Stimulated activated CD4-positive, alpha-beta T cell treated with anti-CD3 and anti-CD28 coated beads, Interleukin-2, amount 100 ng/mL, for 48 hours (primary cell): ENCODE results near the gene ADGRG7.

Experiments used
- DNase-seq, 2 donors: peaks; one replicate each; pipeline ENCODE4 v3.0.0-alpha.2; 2020

ADGRG7 gene

GRCh38 chr3:100600181-100601042, 9.0 kb upstream of the ADGRG7 start:
- no peak for DNase-seq

- DNase-seq: no peak
Measured at GRCh38 chr3:100602506-100603444, 6.6 kb upstream of the ADGRG7 start.

DNA sequence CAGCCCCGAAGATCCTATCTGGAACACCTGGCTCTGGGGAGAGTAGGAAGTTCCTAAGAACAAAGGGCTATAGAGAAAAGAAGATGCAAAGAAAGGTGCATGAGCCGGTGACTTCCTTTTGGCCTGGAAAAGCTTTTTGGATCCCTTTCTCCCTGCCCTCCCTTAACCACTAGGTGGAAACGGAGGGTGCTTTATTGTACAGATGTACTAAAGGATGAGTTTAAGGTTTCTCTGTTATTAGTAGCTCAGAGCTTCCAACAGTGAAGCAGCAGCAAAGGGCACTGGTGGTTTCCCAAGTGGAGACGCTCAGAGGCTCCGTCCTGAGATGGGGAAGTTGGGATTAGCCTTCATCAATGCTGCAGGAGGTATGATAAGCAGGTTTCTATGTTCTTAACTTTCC, 5.9 kb upstream of the ADGRG7 start:
- DNase-seq: no peak

- DNase-seq: no peak
Measured at GRCh38 chr3:100605358-100605757, 4.0 kb upstream of the ADGRG7 start.

DNA sequence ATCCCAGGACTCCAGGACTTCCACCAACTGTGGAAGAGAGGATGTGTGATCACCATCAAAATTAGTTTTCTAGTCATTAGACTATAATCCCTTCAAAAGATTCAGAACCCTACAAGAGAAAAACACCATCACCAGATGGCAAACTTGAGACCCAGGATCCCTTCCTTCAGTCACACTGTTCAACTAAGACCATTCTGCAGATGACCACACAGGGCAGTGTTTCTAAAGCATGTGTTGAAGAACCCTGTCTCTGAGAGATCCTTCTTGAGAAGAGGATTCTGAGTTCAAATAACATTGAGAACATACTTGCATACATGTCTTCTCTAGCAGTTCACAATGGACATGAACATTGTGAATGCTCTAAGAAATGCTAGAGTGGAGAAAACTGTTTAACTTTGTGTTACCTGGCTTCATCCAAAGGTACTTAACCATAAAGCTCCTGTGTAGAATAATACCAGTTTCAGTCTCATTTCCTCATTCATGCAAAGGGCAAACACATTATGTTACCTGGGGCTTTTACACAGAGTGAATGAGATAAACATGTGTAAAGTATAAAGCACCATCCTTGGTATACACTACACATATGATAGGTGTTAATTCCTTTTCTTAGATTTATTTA, 2.4 kb upstream of the ADGRG7 start:
- DNase-seq: no peak

DNA sequence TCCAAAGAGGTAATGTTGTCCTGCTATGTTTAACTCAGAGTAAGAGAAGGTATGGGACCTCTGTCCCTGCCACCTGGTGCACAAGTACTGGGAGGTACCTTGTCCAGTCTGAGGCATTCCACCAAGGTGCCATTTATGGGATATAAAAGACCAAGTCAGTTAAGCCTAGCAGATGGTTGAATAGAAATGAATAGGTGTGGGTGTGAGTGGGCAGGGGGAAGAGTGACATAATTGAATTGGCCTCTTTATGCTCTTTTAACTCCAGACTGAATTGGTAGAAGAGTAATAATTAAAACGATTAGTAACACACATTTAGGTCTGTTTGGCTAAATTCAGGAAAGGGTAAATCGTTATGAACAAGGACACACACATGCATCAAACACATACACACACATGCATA, 562 bp downstream of the ADGRG7 start:
- no peak for DNase-seq

DNA sequence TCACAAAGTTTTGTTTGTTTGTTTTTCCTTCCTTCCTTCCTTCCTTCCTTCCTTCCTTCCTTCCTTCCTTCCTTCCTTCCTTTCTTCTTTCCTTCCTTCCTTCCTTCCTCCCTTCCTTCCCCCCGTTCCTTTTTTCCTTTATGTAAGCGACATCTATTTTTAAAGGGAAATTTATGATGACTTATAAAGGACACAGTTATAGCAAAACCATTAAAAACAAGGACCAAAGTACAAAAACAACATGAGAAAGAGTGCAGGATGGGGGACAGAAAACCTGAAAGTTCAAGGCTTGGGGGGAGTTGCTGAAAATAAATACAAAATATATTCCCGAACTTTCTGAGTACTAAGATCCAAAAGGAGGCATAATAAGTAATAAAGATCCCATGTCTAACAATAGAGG, 1.8 kb downstream of the ADGRG7 start:
- DNase-seq: no peak

- DNase-seq: no peak
Measured at GRCh38 chr3:100613721-100614390, 4.5 kb downstream of the ADGRG7 start.

DNA sequence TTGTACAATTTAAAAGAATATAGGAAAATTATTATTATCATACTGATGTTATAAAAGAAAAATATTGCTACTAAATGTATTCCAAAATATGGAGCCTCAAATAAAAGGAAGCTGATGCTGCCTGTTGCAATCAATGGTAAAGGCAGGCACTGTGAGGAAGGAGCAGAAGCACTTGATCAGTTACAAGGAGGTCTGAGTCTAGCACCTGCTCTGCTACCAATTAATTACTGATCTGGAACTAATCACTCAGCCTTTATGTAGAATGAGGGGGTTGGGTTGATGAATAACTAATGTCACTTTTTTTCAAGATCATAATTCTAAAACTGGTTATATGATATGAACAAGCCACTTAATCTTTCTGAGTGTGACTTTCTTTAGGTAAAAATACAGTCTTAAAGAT, 5.5 kb downstream of the ADGRG7 start:
- no peak for DNase-seq

DNA sequence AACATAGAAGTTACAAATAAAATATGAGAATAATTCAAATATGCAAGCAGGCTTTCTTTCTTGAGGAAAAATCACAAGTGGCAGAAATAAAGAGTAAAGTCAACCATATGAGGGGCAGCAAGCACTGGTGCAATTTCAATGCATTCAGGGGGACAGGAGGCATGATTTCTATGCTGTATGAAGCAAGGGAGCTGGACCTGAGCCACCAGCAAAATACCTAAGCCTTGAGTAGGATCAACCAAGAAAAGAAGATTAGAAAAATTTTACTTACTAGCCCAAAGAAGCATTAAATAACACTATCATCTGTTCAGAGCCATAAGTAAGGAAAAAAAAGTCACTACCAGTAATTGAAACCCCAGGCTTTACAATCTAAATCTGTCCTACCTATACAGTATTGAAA, 6.3 kb downstream of the ADGRG7 start:
- DNase-seq: no peak

DNA sequence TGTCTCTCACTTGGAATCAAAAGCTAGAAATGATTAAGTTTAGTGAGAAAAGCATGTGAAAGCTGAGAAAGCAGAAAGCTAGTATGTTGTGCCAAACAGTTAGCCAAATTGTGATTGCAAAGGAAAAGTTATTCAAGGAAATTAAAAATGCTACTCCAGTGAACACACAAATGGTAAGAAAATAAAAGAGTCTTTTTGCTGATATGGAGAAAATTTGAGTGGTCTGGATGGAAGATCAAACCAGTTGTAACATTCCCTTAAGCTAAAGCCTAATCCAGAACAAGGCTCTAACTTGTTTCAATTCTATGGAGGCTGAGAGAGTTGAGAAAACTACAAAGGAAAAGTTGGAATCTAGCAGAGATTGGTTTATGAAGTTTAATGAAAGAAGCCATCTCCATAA, 11.8 kb downstream of the ADGRG7 start:
- DNase-seq: no peak

- no peak for DNase-seq
Measured at GRCh38 chr3:100627491-100627890, 18.1 kb downstream of the ADGRG7 start.

GRCh38 chr3:100629421-100630127, 20.2 kb downstream of the ADGRG7 start:
- no peak for DNase-seq

DNA sequence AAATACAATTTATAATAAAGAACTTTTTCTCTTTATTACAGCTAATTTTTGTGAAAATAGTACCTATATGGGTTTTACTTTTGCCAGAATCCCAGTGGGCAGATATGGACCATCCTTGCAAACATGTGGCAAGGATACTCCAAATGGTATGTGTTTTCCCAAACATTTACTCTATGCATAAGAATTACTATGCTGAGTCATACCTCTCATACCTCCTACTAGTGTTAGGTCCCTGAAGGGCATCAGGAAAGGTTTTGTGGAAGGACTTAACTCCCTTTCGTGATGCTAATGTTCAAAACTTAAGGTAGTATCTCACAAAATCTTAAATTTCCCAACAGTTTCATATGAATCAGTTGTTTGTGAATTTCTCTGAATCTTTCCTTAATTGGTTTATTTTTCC, 21.3 kb downstream of the ADGRG7 start:
- no peak for DNase-seq

GRCh38 chr3:100631236-100631635, 21.8 kb downstream of the ADGRG7 start:
- no peak for DNase-seq

- DNase-seq: peak in 1 of 2 donors; percentile 15
Measured at GRCh38 chr3:100634493-100635272, 25.3 kb downstream of the ADGRG7 start.

GRCh38 chr3:100635273-100635701, 25.9 kb downstream of the ADGRG7 start:
- DNase-seq: no peak

DNA sequence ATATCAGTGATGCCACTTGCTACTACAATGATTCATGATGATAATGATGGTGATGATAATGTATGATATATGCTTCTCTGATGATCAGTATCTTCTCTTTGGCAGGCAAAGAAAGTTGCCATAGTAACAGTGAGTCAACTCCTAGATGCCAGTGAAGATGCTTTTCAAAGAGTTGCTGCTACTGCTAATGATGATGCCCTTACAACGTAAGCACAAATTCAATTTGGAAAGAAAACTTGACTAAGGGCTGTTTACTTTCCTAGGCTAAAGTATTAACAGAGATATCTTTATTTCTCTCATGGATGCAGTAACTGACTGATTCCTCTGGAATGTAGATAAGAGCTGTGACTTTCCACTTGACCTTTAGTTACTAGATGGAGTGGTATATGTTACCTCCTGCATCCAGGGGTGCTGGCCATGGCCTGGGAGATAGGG, 27.8 kb downstream of the ADGRG7 start:
- no peak for DNase-seq

DNA sequence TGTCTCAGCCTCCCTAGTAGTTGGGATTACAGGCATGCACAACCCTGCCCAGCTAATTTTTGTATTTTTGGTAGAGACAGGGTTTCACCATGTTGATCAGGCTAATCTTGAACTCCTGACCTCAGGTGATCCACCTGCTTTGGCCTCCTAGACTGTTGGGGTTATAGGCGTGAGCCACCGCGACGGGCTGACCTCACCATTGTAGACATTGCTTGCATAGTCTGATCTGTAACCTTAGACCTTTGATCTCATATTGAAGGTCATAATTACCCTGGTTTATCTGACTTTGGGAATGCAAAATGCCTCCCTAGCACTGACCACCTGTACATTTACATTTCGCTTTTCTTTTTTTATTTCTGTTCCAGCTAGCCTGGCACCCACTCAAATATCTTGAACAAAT, 31.2 kb downstream of the ADGRG7 start:
- DNase-seq: no peak

DNA sequence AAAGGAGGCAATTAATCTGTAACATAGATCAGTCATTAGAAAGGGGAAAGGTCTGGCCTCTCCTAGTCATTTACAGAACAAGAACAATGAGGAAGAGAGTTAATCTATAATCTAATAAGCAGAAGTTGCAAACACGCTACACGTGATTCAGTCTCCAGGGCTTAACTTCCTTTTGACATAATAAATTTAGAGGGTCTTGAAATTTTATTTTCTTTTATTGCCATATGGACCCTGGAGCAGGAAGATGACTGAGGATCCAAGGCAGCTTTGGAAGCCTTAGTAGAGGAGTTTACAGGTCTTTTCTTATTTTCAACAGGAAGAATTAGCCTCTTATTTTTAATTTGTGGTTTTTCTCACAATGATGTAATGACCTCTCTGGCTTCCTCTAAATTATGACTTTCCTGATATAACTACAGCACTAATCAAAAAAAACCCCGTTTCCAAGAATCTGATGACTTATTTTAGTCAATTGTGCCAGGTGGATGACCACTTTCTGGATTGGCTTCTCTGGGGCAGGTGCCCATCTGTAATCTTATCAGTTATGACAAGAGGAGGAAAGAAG, 32.2 kb downstream of the ADGRG7 start:
- DNase-seq: no peak

- DNase-seq: no peak
Measured at GRCh38 chr3:100645913-100646312, 36.5 kb downstream of the ADGRG7 start.
